ENCODE data around the gene NID1. TPM values are rescaled to one million over a fixed set of nuclear protein-coding genes. Genes with fewer than 3 reads are reported as not detected.

NID1 gene
- total RNA-seq, 1 donor from 2014 or later, result 32.5 TPM

DNA sequence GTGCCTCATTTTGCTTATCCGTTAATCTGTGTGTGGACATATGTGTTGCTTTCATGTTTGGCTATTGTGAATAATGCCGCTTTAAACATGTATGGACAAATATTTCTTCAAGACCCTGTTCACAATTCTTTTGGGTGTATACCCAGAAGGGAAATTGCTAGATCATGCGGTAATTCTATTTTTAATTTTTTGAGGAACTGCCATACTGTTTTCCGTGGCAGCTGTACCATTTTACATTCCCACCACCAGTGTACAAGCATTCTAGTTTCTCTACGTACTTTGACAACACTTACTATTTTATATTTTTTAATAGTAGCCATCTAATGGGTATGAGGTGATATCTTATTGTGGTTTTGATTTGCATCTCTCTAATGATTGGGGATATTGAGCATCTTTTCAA, 7.1 kb upstream of the NID1 start:
- H3K27ac Mint-ChIP-seq, result no peak overlapping the region
- H3K36me3 Mint-ChIP-seq, result no peaks in the 10 kb centered on the region
- Histone ChIP-seq H4K20me1 (ENCODE audit: low read depth) (no peaks in the 10 kb centered on the region), H3K27me3 (peaks cover 14% of the 10 kb centered on the region), H3K4me2 (no peak overlapping the region), H3K4me1 (no peaks in the 10 kb centered on the region), H3K4me3 (no peak overlapping the region), H2AFZ (replicated peaks) (no peak overlapping the region), H3K9me3 (ENCODE audit: low read depth) (no peaks in the 10 kb centered on the region), H3K79me2 (ENCODE audit: low read depth) (no peaks in the 10 kb centered on the region), H3K36me3 (no peaks in the 10 kb centered on the region), H3K9ac (no peak overlapping the region), H3K27ac (no peak overlapping the region), H3F3A (ENCODE audit: low read depth) (peaks cover 3% of the 10 kb centered on the region)
- no peak for TF ChIP-seq EZH2 (IDR thresholded peaks at IDR 0.05)
- TF ChIP-seq EZH2phosphoT487 (IDR thresholded peaks at IDR 0.05), result no peak
- TF ChIP-seq, protein P1, sequence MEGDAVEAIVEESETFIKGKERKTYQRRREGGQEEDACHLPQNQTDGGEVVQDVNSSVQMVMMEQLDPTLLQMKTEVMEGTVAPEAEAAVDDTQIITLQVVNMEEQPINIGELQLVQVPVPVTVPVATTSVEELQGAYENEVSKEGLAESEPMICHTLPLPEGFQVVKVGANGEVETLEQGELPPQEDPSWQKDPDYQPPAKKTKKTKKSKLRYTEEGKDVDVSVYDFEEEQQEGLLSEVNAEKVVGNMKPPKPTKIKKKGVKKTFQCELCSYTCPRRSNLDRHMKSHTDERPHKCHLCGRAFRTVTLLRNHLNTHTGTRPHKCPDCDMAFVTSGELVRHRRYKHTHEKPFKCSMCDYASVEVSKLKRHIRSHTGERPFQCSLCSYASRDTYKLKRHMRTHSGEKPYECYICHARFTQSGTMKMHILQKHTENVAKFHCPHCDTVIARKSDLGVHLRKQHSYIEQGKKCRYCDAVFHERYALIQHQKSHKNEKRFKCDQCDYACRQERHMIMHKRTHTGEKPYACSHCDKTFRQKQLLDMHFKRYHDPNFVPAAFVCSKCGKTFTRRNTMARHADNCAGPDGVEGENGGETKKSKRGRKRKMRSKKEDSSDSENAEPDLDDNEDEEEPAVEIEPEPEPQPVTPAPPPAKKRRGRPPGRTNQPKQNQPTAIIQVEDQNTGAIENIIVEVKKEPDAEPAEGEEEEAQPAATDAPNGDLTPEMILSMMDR (IDR thresholded peaks at IDR 0.05), result no peak
- H3K4me1 Mint-ChIP-seq, result no peaks in the 10 kb centered on the region
- DNase-seq (ENCODE audit: low spot score), result no peak
- peaks cover 4% of the 10 kb centered on the region for H3K27me3 Mint-ChIP-seq (ENCODE audit: insufficient read depth, low read depth)
- no peak overlapping the region for H3K4me3 Mint-ChIP-seq
- peaks cover 3% of the 10 kb centered on the region for H3K9me3 Mint-ChIP-seq

DNA sequence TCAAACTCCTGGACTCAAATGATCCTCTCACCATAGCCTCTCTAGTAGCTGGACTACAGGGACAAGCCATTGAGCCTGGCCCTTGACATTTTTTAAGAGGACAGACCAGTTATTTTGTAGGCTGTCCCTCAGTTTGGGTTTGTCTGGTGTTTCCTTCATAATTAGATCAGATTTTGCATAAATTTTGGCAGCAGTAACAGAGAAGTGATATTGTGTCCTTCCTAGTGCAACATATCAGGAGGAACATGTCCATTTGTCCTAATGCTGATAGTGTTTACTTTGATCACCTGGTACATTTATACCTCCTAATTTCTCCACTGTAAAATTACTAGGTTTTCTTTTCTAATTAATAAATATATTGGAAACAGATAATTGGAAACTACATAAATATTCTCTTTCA, 5.9 kb upstream of the NID1 start:
- no peak overlapping the region for H3K9ac ChIP-seq
- peaks cover 12% of the 10 kb centered on the region for H3F3A ChIP-seq (ENCODE audit: low read depth)
- Mint-ChIP-seq H3K9me3 (peaks cover 3% of the 10 kb centered on the region), H3K27me3 (ENCODE audit: insufficient read depth, low read depth) (peaks cover 9% of the 10 kb centered on the region), H3K27ac (no peak overlapping the region), H3K4me3 (no peak overlapping the region), H3K36me3 (no peaks in the 10 kb centered on the region), H3K4me1 (peaks cover 6% of the 10 kb centered on the region)
- no peak overlapping the region for H3K27ac ChIP-seq
- no peaks in the 10 kb centered on the region for H3K79me2 ChIP-seq (ENCODE audit: low read depth)
- TF ChIP-seq, protein P1 (IDR thresholded peaks at IDR 0.05), result no peak
- TF ChIP-seq EZH2phosphoT487 (IDR thresholded peaks at IDR 0.05), result no peak
- DNase-seq (ENCODE audit: low spot score), result no peak
- no peaks in the 10 kb centered on the region for H3K36me3 ChIP-seq
- no peak overlapping the region for H3K4me3 ChIP-seq
- no peaks in the 10 kb centered on the region for H3K9me3 ChIP-seq (ENCODE audit: low read depth)
- H4K20me1 ChIP-seq (ENCODE audit: low read depth), result no peaks in the 10 kb centered on the region
- H3K4me1 ChIP-seq, result no peaks in the 10 kb centered on the region
- H2AFZ ChIP-seq (replicated peaks), result no peak overlapping the region
- peaks cover 26% of the 10 kb centered on the region for H3K27me3 ChIP-seq
- H3K4me2 ChIP-seq, result no peak overlapping the region

DNA sequence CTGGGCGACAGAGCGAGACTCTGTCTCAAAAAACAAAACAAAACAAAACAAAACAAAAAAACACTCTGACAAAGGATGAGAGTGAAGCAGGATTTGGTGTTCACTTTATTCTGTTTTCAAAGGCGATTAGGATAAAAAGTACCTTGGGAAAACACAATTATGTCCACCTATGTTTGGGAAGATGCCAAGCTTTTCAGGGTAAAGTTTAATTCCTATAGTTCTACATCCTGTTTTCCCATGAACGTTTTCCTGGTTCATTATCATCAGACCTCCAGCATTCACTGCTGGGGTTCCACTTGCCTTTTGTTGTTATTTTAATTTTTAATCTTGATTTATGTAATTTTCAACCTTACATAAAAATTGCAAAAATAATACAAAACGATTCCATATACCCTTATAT, 4.9 kb upstream of the NID1 start:
- TF ChIP-seq EZH2phosphoT487 (IDR thresholded peaks at IDR 0.05) (no peak), EZH2 (IDR thresholded peaks at IDR 0.05) (no peak)
- TF ChIP-seq, protein P1 (IDR thresholded peaks at IDR 0.05), result no peak
- Histone ChIP-seq H3K9me3 (ENCODE audit: low read depth) (no peaks in the 10 kb centered on the region), H3K36me3 (no peaks in the 10 kb centered on the region), H3F3A (ENCODE audit: low read depth) (peaks cover 17% of the 10 kb centered on the region), H2AFZ (replicated peaks) (no peak overlapping the region), H4K20me1 (ENCODE audit: low read depth) (no peaks in the 10 kb centered on the region), H3K4me3 (no peak overlapping the region), H3K27ac (no peak overlapping the region), H3K4me2 (no peak overlapping the region), H3K4me1 (no peaks in the 10 kb centered on the region), H3K79me2 (ENCODE audit: low read depth) (no peaks in the 10 kb centered on the region), H3K9ac (no peak overlapping the region), H3K27me3 (peaks cover 36% of the 10 kb centered on the region)
- no peaks in the 10 kb centered on the region for H3K36me3 Mint-ChIP-seq
- H3K27ac Mint-ChIP-seq, result no peak overlapping the region
- H3K27me3 Mint-ChIP-seq (ENCODE audit: insufficient read depth, low read depth), result peaks cover 14% of the 10 kb centered on the region
- no peak for DNase-seq (ENCODE audit: low spot score)
- H3K4me3 Mint-ChIP-seq, result no peak overlapping the region
- H3K9me3 Mint-ChIP-seq, result peaks cover 3% of the 10 kb centered on the region
- peaks cover 11% of the 10 kb centered on the region for H3K4me1 Mint-ChIP-seq
